A549 treated with Mapracorat at 1 μM for 4 hours (cell line): ENCODE results near the gene CWF19L2. TPM values are rescaled to one million over a fixed set of nuclear protein-coding genes. Genes with fewer than 3 reads are reported as not detected.

Experiments
- total RNA-seq: library from RNA; stranded (reverse); fragments of 200-300 nt; extraction: Qiagen RNA extraction; gene quantifications from 5 replicates; pipeline ENCODE4 v1.2.3, GENCODE V29; 2022

The CWF19L2 gene
- 3.3 to 3.9 TPM (median 3.7 TPM) in 5 replicates for total RNA-seq

GRCh38 chr11:107457558-107458271 lies at the start of gene CWF19L2:
CWF19L2 (minus strand) TSS chr11:107457825; CDS start chr11:107457816, 9 bp downstream.

Other genes starting within 250 kb of the CWF19L2 start
- gene ALKBH8, start 107.9 kb upstream of the CWF19L2 start, total RNA-seq: 6.2 to 8.3 TPM (median 7.7 TPM) in 5 replicates
- gene ELMOD1, start 133.3 kb upstream of the CWF19L2 start, total RNA-seq: 0.17 to 0.39 TPM (median 0.36 TPM) in 5 replicates